Measurements from ENCODE around the gene C1orf105. TPM values are rescaled to one million over a fixed set of nuclear protein-coding genes. Genes with fewer than 3 reads are reported as not detected.

Gene C1orf105
- total and polyA plus RNA-seq, 10 of the 15 experiments (the other 5 are each of a cell fraction or from before 2014, with no cell fraction given), result not detected

- intact Hi-C loops (cut with micrococcal nuclease; ENCODE audit: unreplicated experiment), result no loop called here
- Histone ChIP-seq H3K9me3 (replicated peaks; ENCODE audit: control insufficient read depth, insufficient read depth, low read length) (no peaks in the 10 kb centered on the region), H3K9ac (ENCODE audit: control insufficient read depth, insufficient read depth, low read length) (no peak overlapping the region), H3K27me3 (replicated peaks in 1 of 2; ENCODE audit: control insufficient read depth in 2 of 2, insufficient read depth in 2 of 2, low read length in 1 of 2) (no peaks in the 10 kb centered on the region), H3K4me3 (no peak overlapping the region), H3K79me2 (ENCODE audit: control insufficient read depth, insufficient read depth, low read length) (no peaks in the 10 kb centered on the region), H3K36me3 (ENCODE audit: control insufficient read depth in 2 of 2, insufficient read depth in 2 of 2, low read length in 1 of 2) (no peaks in the 10 kb centered on the region), H3K4me2 (ENCODE audit: control insufficient read depth, insufficient read depth) (no peak overlapping the region), H3K4me1 (ENCODE audit: control insufficient read depth, insufficient read depth, low read length) (no peaks in the 10 kb centered on the region), H3K27ac (ENCODE audit: control insufficient read depth, insufficient read depth) (no peak overlapping the region), H4K20me1 (ENCODE audit: control insufficient read depth, insufficient read depth) (no peaks in the 10 kb centered on the region), H2AFZ (ENCODE audit: control insufficient read depth, low read depth, low read length) (no peak overlapping the region)
- BruUV-seq (replicated peaks), result no TSS peak
- 43% methylated on average over 3 of the region's 3 CpGs for WGBS (ENCODE audit: insufficient coverage, insufficient replicate concordance, low lambda C conversion rate, missing lambda C conversion rate)
- in situ Hi-C loops (cut with MboI), result no loop called here
- DNase-seq (ENCODE audit: low read depth, low spot score), result no peak
- RAD21 ChIA-PET (ENCODE audit: unreplicated experiment), result interaction anchor here (0.8 to 1.2 kb wide), 2 partner anchors 36 to 45 kb away, joined by 3 read pairs; no protein-coding TSS in a partner anchor
- CTCF ChIA-PET, result interaction anchor here (1.0 kb wide), 1 partner anchor 14 kb away, joined by 3 read pairs; no protein-coding TSS in a partner anchor
- TF ChIP-seq RELA (IDR thresholded peaks at IDR 0.05; ENCODE audit: borderline replicate concordance, partially characterized antibody) (no peak), MEF2B (IDR thresholded peaks at IDR 0.05; ENCODE audit: partially characterized antibody, poor library complexity, severe bottlenecking) (no peak), KLF5 (IDR thresholded peaks at IDR 0.05; ENCODE audit: partially characterized antibody) (no peak), IKZF1 (conservative IDR thresholded peaks at IDR 0.05) (no peak), PAX5 (IDR thresholded peaks at IDR 0.05; ENCODE audit: borderline replicate concordance, low read depth, low read length) (no peak), ASH2L (IDR thresholded peaks at IDR 0.05; ENCODE audit: borderline replicate concordance, low read depth) (no peak), ZNF384 (IDR thresholded peaks at IDR 0.05; ENCODE audit: borderline replicate concordance, low read depth, low read length) (no peak), TCF7 (IDR thresholded peaks at IDR 0.05; ENCODE audit: borderline replicate concordance) (no peak), FOXM1 (IDR thresholded peaks at IDR 0.05; ENCODE audit: low read depth, low read length) (no peak)
- TF ChIP-seq, protein P1, sequence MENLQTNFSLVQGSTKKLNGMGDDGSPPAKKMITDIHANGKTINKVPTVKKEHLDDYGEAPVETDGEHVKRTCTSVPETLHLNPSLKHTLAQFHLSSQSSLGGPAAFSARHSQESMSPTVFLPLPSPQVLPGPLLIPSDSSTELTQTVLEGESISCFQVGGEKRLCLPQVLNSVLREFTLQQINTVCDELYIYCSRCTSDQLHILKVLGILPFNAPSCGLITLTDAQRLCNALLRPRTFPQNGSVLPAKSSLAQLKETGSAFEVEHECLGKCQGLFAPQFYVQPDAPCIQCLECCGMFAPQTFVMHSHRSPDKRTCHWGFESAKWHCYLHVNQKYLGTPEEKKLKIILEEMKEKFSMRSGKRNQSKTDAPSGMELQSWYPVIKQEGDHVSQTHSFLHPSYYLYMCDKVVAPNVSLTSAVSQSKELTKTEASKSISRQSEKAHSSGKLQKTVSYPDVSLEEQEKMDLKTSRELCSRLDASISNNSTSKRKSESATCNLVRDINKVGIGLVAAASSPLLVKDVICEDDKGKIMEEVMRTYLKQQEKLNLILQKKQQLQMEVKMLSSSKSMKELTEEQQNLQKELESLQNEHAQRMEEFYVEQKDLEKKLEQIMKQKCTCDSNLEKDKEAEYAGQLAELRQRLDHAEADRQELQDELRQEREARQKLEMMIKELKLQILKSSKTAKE (IDR thresholded peaks at IDR 0.05; ENCODE audit: low read depth, poor library complexity, severe bottlenecking), result no peak
- TF ChIP-seq, protein P2, sequence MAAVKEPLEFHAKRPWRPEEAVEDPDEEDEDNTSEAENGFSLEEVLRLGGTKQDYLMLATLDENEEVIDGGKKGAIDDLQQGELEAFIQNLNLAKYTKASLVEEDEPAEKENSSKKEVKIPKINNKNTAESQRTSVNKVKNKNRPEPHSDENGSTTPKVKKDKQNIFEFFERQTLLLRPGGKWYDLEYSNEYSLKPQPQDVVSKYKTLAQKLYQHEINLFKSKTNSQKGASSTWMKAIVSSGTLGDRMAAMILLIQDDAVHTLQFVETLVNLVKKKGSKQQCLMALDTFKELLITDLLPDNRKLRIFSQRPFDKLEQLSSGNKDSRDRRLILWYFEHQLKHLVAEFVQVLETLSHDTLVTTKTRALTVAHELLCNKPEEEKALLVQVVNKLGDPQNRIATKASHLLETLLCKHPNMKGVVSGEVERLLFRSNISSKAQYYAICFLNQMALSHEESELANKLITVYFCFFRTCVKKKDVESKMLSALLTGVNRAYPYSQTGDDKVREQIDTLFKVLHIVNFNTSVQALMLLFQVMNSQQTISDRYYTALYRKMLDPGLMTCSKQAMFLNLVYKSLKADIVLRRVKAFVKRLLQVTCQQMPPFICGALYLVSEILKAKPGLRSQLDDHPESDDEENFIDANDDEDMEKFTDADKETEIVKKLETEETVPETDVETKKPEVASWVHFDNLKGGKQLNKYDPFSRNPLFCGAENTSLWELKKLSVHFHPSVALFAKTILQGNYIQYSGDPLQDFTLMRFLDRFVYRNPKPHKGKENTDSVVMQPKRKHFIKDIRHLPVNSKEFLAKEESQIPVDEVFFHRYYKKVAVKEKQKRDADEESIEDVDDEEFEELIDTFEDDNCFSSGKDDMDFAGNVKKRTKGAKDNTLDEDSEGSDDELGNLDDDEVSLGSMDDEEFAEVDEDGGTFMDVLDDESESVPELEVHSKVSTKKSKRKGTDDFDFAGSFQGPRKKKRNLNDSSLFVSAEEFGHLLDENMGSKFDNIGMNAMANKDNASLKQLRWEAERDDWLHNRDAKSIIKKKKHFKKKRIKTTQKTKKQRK (IDR thresholded peaks at IDR 0.05; ENCODE audit: low read depth, low read length), result no peak
- SMC1A ChIA-PET (ENCODE audit: uncharacterized antibody, unreplicated experiment), result interaction anchor here (0.7 to 1.7 kb wide), 3 partner anchors 18 to 150 kb away, joined by 4 read pairs; no protein-coding TSS in a partner anchor
- POLR2A ChIA-PET, result interaction anchor here (1.0 kb wide), 1 partner anchor 45 kb away, joined by 3 read pairs; no protein-coding TSS in a partner anchor
- no peak for ATAC-seq
- no peak for FAIRE-seq
Observed at GRCh38 chr1:172486805-172487454, 66.4 kb downstream of the C1orf105 start.

All from GM12878 (cell line).